ENCODE measurements around the gene ZNF580. TPM values are rescaled to one million over a fixed set of nuclear protein-coding genes. Genes with fewer than 3 reads are reported as not detected.

ZNF580 gene
- total and polyA plus RNA-seq, 9 of the 15 experiments (the other 6 are each of a cell fraction or from before 2014, with no cell fraction given): 2.3 to 47.4 (median 6.0) TPM

- DNase-seq (ENCODE audit: extremely low read depth in 1 of 4, low spot score in 3 of 4) (no peak), FAIRE-seq (no peak), ATAC-seq (no peak)
- H3K79me2 ChIP-seq (ENCODE audit: control insufficient read depth, insufficient read depth, low read length): peaks cover 8% of the 10 kb centered on the region
- in situ Hi-C loops (cut with MboI) (no loop called here), intact Hi-C loops (cut with micrococcal nuclease) (no loop called here)
- H3K36me3 ChIP-seq (ENCODE audit: control insufficient read depth, insufficient read depth, low read length): peaks cover 30% of the 10 kb centered on the region; the same call in 2 of the 3 replicates
- H3K9ac ChIP-seq (ENCODE audit: insufficient read depth in 1 of 2, low read depth in 2 of 2, low read length in 2 of 2): no peak overlapping the region
- peaks cover 0 to 5% of the 10 kb centered on the region in 2 experiments; a peak in 2 of 5 replicates for H3K4me1 ChIP-seq (replicated peaks in 1 of 2; ENCODE audit: control insufficient read depth in 2 of 2, insufficient read depth in 2 of 2, low read length in 2 of 2)
- H3K9me1 ChIP-seq (ENCODE audit: control insufficient read depth, insufficient read depth, low read length): no peaks in the 10 kb centered on the region
- H3K4me3 ChIP-seq: no peak overlapping the region
- H4K20me1 ChIP-seq (replicated peaks; ENCODE audit: control insufficient read depth, insufficient read depth, low read length): no peaks in the 10 kb centered on the region
- H3K9me3 ChIP-seq (replicated peaks; ENCODE audit: control insufficient read depth, insufficient read depth, low read depth, low read length): no peaks in the 10 kb centered on the region
- H3K27me3 ChIP-seq (ENCODE audit: control insufficient read depth in 2 of 2, insufficient read depth in 2 of 2, low read length in 2 of 2): no peaks in the 10 kb centered on the region
- ChIA-PET POLR2A (interaction anchor here (1.1 kb wide), 1 partner anchor 12 kb away, joined by 3 read pairs; the partner anchor contains the start of gene ZNF784), CTCF (ENCODE audit: low intra/inter-chr PET ratio) (no interaction called here)
- no peak overlapping the region for H3K27ac ChIP-seq (ENCODE audit: extremely low read depth, low read depth, low read length)
- 75% methylated on average over 3 of the region's 3 CpGs for WGBS (ENCODE audit: insufficient coverage, low coverage, missing lambda C conversion rate)
- no peak overlapping the region for H3K4me2 ChIP-seq (ENCODE audit: insufficient read depth, low read length)
- no peak overlapping the region for H2AFZ ChIP-seq (ENCODE audit: low read depth, low read length)
- no TSS peak for BruUV-seq (replicated peaks)
- TF ChIP-seq VEZF1 (CRISPR knock-in tag; IDR thresholded peaks at IDR 0.05) (no peak), POLR2H (tag; IDR thresholded peaks at IDR 0.05; ENCODE audit: low read depth) (no peak), ZBTB9 (CRISPR knock-in tag; IDR thresholded peaks at IDR 0.05) (no peak), MCM2 (IDR thresholded peaks at IDR 0.05; ENCODE audit: low read depth) (no peak), RBBP5 (IDR thresholded peaks at IDR 0.05; ENCODE audit: borderline replicate concordance, insufficient read depth, low read length, poor library complexity, severe bottlenecking) (no peak), ZNF311 (CRISPR knock-in tag; IDR thresholded peaks at IDR 0.05) (no peak), YY1 (IDR thresholded peaks at IDR 0.05; ENCODE audit: borderline replicate concordance in 1 of 3, control insufficient read depth in 1 of 3, extremely low read depth in 1 of 3, insufficient read depth in 3 of 3, insufficient read length in 1 of 3, insufficient replicate concordance in 2 of 3, low read depth in 1 of 3, low read length in 2 of 3) (no peak), C11orf30 (IDR thresholded peaks at IDR 0.05; ENCODE audit: low read depth) (no peak), ZNF699 (CRISPR knock-in tag; IDR thresholded peaks at IDR 0.05; ENCODE audit: insufficient replicate concordance) (no peak), IFI16 (CRISPR knock-in tag; IDR thresholded peaks at IDR 0.05) (no peak), POLR2A (conservative IDR thresholded peaks at IDR 0.05) (no peak), ZNF76 (CRISPR knock-in tag; IDR thresholded peaks at IDR 0.05; ENCODE audit: borderline replicate concordance) (no peak), SNRNP70 (optimal IDR thresholded peaks at IDR 0.05; ENCODE audit: low read depth, low read length) (no peak), MCM3 (IDR thresholded peaks at IDR 0.05) (no peak)
- TF ChIP-seq, protein P1, sequence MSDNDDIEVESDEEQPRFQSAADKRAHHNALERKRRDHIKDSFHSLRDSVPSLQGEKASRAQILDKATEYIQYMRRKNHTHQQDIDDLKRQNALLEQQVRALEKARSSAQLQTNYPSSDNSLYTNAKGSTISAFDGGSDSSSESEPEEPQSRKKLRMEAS (CRISPR knock-in tag; IDR thresholded peaks at IDR 0.05): no peak
- TF ChIP-seq, protein P2, sequence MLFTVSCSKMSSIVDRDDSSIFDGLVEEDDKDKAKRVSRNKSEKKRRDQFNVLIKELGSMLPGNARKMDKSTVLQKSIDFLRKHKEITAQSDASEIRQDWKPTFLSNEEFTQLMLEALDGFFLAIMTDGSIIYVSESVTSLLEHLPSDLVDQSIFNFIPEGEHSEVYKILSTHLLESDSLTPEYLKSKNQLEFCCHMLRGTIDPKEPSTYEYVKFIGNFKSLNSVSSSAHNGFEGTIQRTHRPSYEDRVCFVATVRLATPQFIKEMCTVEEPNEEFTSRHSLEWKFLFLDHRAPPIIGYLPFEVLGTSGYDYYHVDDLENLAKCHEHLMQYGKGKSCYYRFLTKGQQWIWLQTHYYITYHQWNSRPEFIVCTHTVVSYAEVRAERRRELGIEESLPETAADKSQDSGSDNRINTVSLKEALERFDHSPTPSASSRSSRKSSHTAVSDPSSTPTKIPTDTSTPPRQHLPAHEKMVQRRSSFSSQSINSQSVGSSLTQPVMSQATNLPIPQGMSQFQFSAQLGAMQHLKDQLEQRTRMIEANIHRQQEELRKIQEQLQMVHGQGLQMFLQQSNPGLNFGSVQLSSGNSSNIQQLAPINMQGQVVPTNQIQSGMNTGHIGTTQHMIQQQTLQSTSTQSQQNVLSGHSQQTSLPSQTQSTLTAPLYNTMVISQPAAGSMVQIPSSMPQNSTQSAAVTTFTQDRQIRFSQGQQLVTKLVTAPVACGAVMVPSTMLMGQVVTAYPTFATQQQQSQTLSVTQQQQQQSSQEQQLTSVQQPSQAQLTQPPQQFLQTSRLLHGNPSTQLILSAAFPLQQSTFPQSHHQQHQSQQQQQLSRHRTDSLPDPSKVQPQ (CRISPR knock-in tag; IDR thresholded peaks at IDR 0.05; ENCODE audit: borderline replicate concordance): no peak
Observed at GRCh38 chr19:55611983-55612645, 28.7 kb upstream of the ZNF580 start.
